Measurements from ENCODE around the gene CDH13.

Gene CDH13

DNA sequence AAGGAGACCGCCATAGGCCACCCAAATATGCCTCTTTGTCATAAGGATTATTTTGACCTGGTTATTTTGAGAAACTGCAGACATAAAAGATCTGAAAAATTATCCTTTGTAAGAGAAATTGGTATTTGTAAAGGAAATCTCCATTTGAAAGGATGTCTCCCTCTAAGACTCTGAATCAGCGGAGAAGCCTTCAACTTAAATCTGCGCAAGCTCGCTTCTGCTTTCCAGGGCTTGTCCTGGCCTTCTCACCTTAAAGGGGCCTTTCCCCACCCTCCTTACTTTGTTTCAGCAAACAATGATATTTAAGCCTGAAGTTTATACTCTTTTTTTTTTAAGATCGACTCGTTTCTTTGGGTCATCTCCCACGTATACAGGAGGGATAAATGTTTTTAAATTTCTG, 1215.5 kb downstream of the CDH13 start:
- H3K4me1 ChIP-seq (ENCODE audit: control insufficient read depth, insufficient read depth, low read length) = no peaks in the 10 kb centered on the region
- no peaks in the 10 kb centered on the region for H3K36me3 ChIP-seq (ENCODE audit: control insufficient read depth, insufficient read depth, low read length, severe bottlenecking)
- no peak for DNase-seq (ENCODE audit: low read depth)
- no peaks in the 10 kb centered on the region for H3K9me3 ChIP-seq (ENCODE audit: control insufficient read depth, low read length)
- peaks cover 10% of the 10 kb centered on the region for H3K27me3 ChIP-seq (replicated peaks; ENCODE audit: control insufficient read depth, insufficient read depth, low read length)
- no peak overlapping the region for H3K4me3 ChIP-seq (ENCODE audit: low read length)
- no peak overlapping the region for H3K9ac ChIP-seq (ENCODE audit: low read length)

DNA sequence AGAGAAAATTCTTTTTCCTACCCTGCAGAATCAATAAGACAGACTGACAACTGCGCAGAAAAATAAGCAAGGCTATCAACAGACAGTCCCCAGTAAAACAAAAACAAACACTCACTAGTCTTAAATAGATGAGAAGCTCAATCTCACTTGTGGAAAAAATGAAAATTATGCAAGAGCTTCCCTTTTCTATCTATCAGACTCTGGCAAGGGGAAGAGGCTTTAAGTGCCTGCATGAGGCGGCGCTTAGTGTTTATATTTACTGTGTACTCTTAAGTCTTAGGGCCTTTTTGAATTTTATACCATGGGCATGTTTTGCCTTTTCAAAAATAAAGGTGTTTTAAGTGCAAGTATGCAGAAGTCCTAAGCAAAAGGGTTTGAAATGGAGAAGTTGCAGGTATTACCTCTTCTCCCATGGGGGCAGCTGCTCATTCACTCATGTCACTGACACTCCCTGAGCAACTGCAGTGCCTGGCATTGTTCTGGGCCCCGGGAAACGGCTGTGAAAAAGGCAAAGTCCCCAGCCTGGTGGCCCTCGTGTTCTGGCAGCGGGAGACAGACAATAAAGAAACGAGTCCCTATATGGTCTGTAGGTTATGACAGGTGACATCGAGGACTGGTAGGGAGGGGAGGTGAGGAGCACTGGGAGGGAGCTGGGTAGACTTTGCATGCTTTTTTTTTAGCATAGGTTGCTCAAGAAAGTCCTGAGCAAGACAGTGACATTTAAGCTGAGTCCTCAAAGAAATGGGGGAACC, 1216.2 kb downstream of the CDH13 start:
- Histone ChIP-seq H3K4me3 (ENCODE audit: low read length) (no peak overlapping the region), H3K36me3 (ENCODE audit: control insufficient read depth, insufficient read depth, low read length, severe bottlenecking) (no peaks in the 10 kb centered on the region), H3K27me3 (replicated peaks; ENCODE audit: control insufficient read depth, insufficient read depth, low read length) (peaks cover 6% of the 10 kb centered on the region), H3K9ac (ENCODE audit: low read length) (no peak overlapping the region), H3K4me1 (ENCODE audit: control insufficient read depth, insufficient read depth, low read length) (no peaks in the 10 kb centered on the region), H3K9me3 (ENCODE audit: control insufficient read depth, low read length) (no peaks in the 10 kb centered on the region)
- peak; percentile 10 for DNase-seq (ENCODE audit: low read depth)

DNA sequence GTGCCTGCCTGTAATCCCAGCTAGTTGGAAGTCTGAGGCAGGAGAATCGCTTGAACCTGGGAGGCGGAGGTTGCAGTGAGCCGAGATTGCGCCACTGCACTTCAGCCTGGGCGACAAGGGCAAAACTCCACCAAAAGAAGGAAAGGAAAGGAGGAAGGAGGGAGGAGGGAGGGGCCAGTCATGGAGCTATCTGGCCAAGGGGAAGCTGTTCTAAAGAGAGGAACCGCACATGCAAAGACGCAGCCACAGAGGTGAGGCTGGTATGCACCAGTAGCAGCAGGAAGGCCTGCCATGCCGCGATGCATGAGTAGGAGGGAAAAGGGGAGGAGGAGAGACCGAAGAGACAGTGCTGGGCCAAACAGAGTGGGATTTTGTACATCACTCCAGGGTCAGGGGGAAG, 1216.9 kb downstream of the CDH13 start:
- Histone ChIP-seq H3K4me3 (ENCODE audit: low read length) (no peak overlapping the region), H3K36me3 (ENCODE audit: control insufficient read depth, insufficient read depth, low read length, severe bottlenecking) (no peaks in the 10 kb centered on the region), H3K9ac (ENCODE audit: low read length) (no peak overlapping the region), H3K9me3 (ENCODE audit: control insufficient read depth, low read length) (no peaks in the 10 kb centered on the region), H3K27me3 (replicated peaks; ENCODE audit: control insufficient read depth, insufficient read depth, low read length) (peaks cover 3% of the 10 kb centered on the region), H3K4me1 (ENCODE audit: control insufficient read depth, insufficient read depth, low read length) (no peaks in the 10 kb centered on the region)
- DNase-seq (ENCODE audit: low read depth) = no peak

DNA sequence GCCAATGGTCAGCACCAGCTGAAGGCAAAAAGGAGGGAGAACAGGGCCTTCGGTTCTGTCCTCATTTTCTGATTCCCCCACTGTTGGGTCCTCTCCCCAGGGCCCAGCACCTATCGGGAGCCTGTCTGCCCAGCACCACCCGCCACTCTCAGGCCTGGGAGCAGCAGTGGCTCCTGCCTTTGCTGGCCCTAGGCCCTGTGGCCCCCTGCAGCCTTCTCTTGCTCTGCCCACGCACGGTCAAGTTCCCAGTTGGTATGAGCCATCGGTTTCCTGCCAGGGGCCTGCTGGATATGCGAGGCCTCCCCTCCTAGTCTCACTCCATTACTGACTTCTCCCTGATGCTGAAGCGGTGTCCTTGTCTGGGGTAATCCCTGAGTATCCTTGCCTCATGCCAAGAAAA, 1218.5 kb downstream of the CDH13 start:
- Histone ChIP-seq H3K4me3 (ENCODE audit: low read length) (no peak overlapping the region), H3K9me3 (ENCODE audit: control insufficient read depth, low read length) (no peaks in the 10 kb centered on the region)
- no peak for DNase-seq (ENCODE audit: low read depth)

DNA sequence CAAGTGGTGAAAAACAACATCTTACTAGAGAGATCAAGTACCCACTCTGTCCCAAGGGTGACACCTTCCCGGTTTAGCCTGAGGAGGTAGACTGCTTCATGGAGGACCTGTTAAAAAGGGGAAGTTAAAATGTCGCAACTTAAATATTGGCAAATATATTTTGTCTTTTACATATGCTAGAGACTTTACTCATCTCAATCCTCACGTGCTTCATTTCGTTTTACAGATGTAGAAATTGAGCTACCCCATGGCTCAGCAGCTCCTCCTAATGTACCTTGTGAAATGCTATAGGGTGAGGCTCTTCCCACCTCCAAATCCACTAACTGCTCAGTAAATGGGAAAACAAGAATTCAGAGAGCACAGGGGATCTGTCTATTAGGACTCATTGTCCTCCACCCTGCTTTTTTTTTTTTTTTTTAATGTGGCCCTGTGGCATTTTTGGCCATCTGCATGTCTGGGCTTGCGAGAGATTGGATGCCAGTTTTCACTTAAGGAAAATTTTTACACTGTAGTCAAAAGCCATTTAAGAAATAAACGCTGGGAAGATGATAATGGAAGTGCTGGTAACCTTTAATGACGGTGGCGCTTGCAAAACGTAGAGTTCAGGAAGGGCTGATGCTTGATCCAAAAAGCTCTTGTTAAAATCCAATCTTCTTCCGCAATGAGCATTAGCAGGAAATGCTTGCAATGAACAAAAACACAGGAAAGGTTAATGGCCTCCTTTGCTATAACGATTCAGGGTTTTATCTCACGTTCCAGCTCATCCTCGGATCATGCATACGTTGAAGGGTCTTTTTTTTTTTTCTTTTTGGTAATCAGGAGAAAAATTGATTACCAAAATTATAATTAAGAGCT, 1220.8 kb downstream of the CDH13 start:
- peaks cover 8% of the 10 kb centered on the region for H3K27me3 ChIP-seq (replicated peaks; ENCODE audit: control insufficient read depth, insufficient read depth, low read length)
- H3K4me3 ChIP-seq (ENCODE audit: low read length) = no peak overlapping the region
- H3K9me3 ChIP-seq (ENCODE audit: control insufficient read depth, low read length) = no peaks in the 10 kb centered on the region
- no peak for DNase-seq (ENCODE audit: low read depth)
- no peak overlapping the region for H3K9ac ChIP-seq (ENCODE audit: low read length)
- H3K4me1 ChIP-seq (ENCODE audit: control insufficient read depth, insufficient read depth, low read length) = no peaks in the 10 kb centered on the region
- H3K36me3 ChIP-seq (ENCODE audit: control insufficient read depth, insufficient read depth, low read length, severe bottlenecking) = no peaks in the 10 kb centered on the region

More for the DNA sequence above, 1218.5 kb downstream of the CDH13 start:
- Histone ChIP-seq H3K9ac (ENCODE audit: low read length) (no peak overlapping the region), H3K4me1 (ENCODE audit: control insufficient read depth, insufficient read depth, low read length) (no peaks in the 10 kb centered on the region), H3K36me3 (ENCODE audit: control insufficient read depth, insufficient read depth, low read length, severe bottlenecking) (no peaks in the 10 kb centered on the region), H3K27me3 (replicated peaks; ENCODE audit: control insufficient read depth, insufficient read depth, low read length) (peaks cover 3% of the 10 kb centered on the region)

DNA sequence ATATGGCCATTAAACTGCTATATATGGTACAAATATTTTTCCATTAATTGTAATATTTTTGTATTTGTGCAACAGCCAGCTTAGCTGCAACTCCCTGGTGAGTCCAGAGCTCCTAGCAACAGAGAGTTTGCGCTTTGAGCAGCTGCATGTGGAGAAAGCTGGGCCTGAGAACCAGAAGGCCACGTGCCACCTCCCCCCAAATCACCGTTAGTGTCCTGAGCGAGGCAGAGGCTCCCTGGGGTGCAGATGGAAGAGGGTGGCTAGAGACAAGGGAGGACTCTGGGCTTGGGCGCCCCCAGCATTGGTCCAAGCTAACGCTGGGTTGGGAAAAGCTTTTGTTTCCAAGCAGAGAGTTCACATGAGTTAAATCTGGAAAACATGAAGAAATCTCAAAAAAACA, 1222.7 kb downstream of the CDH13 start:
- Histone ChIP-seq H3K9me3 (ENCODE audit: control insufficient read depth, low read length) (no peaks in the 10 kb centered on the region), H3K27me3 (replicated peaks; ENCODE audit: control insufficient read depth, insufficient read depth, low read length) (peaks cover 20% of the 10 kb centered on the region), H3K9ac (ENCODE audit: low read length) (no peak overlapping the region), H3K4me1 (ENCODE audit: control insufficient read depth, insufficient read depth, low read length) (no peaks in the 10 kb centered on the region), H3K4me3 (ENCODE audit: low read length) (no peak overlapping the region), H3K36me3 (ENCODE audit: control insufficient read depth, insufficient read depth, low read length, severe bottlenecking) (no peaks in the 10 kb centered on the region)
- DNase-seq (ENCODE audit: low read depth) = no peak

All from adipocyte (in vitro differentiated cells).